HuH-7.5 (cell line): ENCODE results near the gene SSBP2.
"Not testable (repeated sequence)": the region's sequence is repeated elsewhere in the genome, so short reads cannot be mapped to it uniquely, and the experiment has no call there.

Experiments
- DNase-seq: peaks from one replicate; pipeline ENCODE4 v3.0.0; 2011; ENCODE audit warnings: low spot score

Gene SSBP2

GRCh38 chr5:81657386-81657785, 93.5 kb downstream of the SSBP2 start:
- DNase-seq = no peak

- no peak for DNase-seq
Measured at GRCh38 chr5:81656783-81657182, 94.1 kb downstream of the SSBP2 start.

GRCh38 chr5:81650987-81651386, 99.9 kb downstream of the SSBP2 start:
- no peak for DNase-seq

GRCh38 chr5:81646469-81646995, 104.4 kb downstream of the SSBP2 start:
- no peak for DNase-seq

GRCh38 chr5:81642210-81642609, 108.7 kb downstream of the SSBP2 start:
- DNase-seq = no peak

- no peak for DNase-seq
Measured at GRCh38 chr5:81639556-81639955, 111.3 kb downstream of the SSBP2 start.

GRCh38 chr5:81638471-81638870, 112.4 kb downstream of the SSBP2 start:
- DNase-seq = no peak

GRCh38 chr5:81633891-81634290, 117.0 kb downstream of the SSBP2 start:
- DNase-seq = no peak

GRCh38 chr5:81633471-81633870, 117.4 kb downstream of the SSBP2 start:
- DNase-seq = no peak

- no peak for DNase-seq
Measured at GRCh38 chr5:81632679-81633078, 118.2 kb downstream of the SSBP2 start.

- DNase-seq = no peak
Measured at GRCh38 chr5:81631621-81632020, 119.3 kb downstream of the SSBP2 start.

GRCh38 chr5:81631124-81631523, 119.8 kb downstream of the SSBP2 start:
- DNase-seq = no peak

GRCh38 chr5:81630684-81631083, 120.2 kb downstream of the SSBP2 start:
- DNase-seq = no peak

GRCh38 chr5:81629986-81630385, 120.9 kb downstream of the SSBP2 start:
- DNase-seq = no peak

- not testable (repeated sequence) for DNase-seq
Measured at GRCh38 chr5:81628061-81628460, 122.8 kb downstream of the SSBP2 start.

- DNase-seq = peak; percentile 25
Measured at GRCh38 chr5:81626524-81626923, 124.4 kb downstream of the SSBP2 start.

GRCh38 chr5:81609810-81610375, 141.0 kb downstream of the SSBP2 start:
- no peak for DNase-seq

GRCh38 chr5:81608976-81609375, 141.9 kb downstream of the SSBP2 start:
- DNase-seq = no peak

- no peak for DNase-seq
Measured at GRCh38 chr5:81607693-81608092, 143.2 kb downstream of the SSBP2 start.

- DNase-seq = no peak
Measured at GRCh38 chr5:81606150-81606549, 144.7 kb downstream of the SSBP2 start.

- DNase-seq = no peak
Measured at GRCh38 chr5:81605299-81605698, 145.6 kb downstream of the SSBP2 start.

GRCh38 chr5:81604193-81604592, 146.7 kb downstream of the SSBP2 start:
- no peak for DNase-seq

GRCh38 chr5:81601919-81602318, 149.0 kb downstream of the SSBP2 start:
- DNase-seq = no peak

GRCh38 chr5:81592085-81592484, 158.8 kb downstream of the SSBP2 start:
- not testable (repeated sequence) for DNase-seq
